Cardiac muscle cell (in vitro differentiated cells and primary cell): ENCODE measurements around the gene TARS1. TPM values are rescaled to one million over a fixed set of nuclear protein-coding genes. Genes with fewer than 3 reads are reported as not detected.
"Not testable (repeated sequence)": the region's sequence is repeated elsewhere in the genome, so short reads cannot be mapped to it uniquely, and the experiment has no call there.

Experiments used
- DNase-seq, 2 donors: peaks; one replicate each; pipeline versions ENCODE4 v3.0.0 to v3.0.0-alpha.2; 2010 to 2017; ENCODE audit warnings: low read depth in 1 of 2, low spot score in 1 of 2
- H3K27ac ChIP-seq: fragments of 200-600 bp; sonication (generic); 2 replicates; pipeline ENCODE4 v1.5.1; 2016
- H3K27me3 ChIP-seq: fragments of 200-600 bp; sonication (generic); 2 replicates; pipeline ENCODE4 v1.6.0; 2016; ENCODE audit warnings: control low read depth
- H3K36me3 ChIP-seq: fragments of 200-600 bp; sonication (generic); 2 replicates; pipeline ENCODE4 v1.5.1; 2016; ENCODE audit warnings: control low read depth
- H3K4me1 ChIP-seq: fragments of 200-600 bp; sonication (generic); 2 replicates; pipeline ENCODE4 v1.8.1; 2017; ENCODE audit warnings: low read depth, mild to moderate bottlenecking, mixed run types
- H3K4me3 ChIP-seq: fragments of 200-600 bp; sonication (generic); 2 replicates; pipeline ENCODE4 v1.5.1; 2016; ENCODE audit warnings: mild to moderate bottlenecking
- H3K9me3 ChIP-seq: fragments of 200-600 bp; sonication (generic); 2 replicates; pipeline ENCODE4 v1.5.1; 2017; ENCODE audit warnings: low read depth, mild to moderate bottlenecking, control low read depth
- polyA plus RNA-seq: library from polyadenylated mRNA; unstranded; fragments of >200 nt; fragmentation: Nextera tagmentation; extraction: Ambion mirVana; gene quantifications from 2 replicates; pipeline ENCODE4 v1.2.1, GENCODE V29; 2016
- total RNA-seq: library from RNA; depleted of rRNA; stranded (reverse); fragments of >200 nt; gene quantifications from 2 replicates; pipeline ENCODE4 v1.2.3, GENCODE V29; 2016
- TF ChIP-seq, protein P1 (sequence below): IDR thresholded peaks from 2 replicates; pipeline ENCODE4 v1.5.1; 2012; ENCODE audit warnings: low read depth, mild to moderate bottlenecking, low read length

Gene TARS1
- total and polyA plus RNA-seq, 2 experiments from 2014 or later: 80.5 to 80.8 TPM

- no peak for DNase-seq
- Histone ChIP-seq H3K27me3 (no peaks in the 10 kb centered on the region), H3K4me1 (no peaks in the 10 kb centered on the region), H3K27ac (no peak overlapping the region), H3K9me3 (no peaks in the 10 kb centered on the region), H3K36me3 (no peaks in the 10 kb centered on the region), H3K4me3 (no peak overlapping the region)
- TF ChIP-seq, protein P1, sequence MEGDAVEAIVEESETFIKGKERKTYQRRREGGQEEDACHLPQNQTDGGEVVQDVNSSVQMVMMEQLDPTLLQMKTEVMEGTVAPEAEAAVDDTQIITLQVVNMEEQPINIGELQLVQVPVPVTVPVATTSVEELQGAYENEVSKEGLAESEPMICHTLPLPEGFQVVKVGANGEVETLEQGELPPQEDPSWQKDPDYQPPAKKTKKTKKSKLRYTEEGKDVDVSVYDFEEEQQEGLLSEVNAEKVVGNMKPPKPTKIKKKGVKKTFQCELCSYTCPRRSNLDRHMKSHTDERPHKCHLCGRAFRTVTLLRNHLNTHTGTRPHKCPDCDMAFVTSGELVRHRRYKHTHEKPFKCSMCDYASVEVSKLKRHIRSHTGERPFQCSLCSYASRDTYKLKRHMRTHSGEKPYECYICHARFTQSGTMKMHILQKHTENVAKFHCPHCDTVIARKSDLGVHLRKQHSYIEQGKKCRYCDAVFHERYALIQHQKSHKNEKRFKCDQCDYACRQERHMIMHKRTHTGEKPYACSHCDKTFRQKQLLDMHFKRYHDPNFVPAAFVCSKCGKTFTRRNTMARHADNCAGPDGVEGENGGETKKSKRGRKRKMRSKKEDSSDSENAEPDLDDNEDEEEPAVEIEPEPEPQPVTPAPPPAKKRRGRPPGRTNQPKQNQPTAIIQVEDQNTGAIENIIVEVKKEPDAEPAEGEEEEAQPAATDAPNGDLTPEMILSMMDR: no peak
These were observed 9.8 kb upstream of the TARS1 start for GRCh38 chr5:33430983-33431382.

DNA sequence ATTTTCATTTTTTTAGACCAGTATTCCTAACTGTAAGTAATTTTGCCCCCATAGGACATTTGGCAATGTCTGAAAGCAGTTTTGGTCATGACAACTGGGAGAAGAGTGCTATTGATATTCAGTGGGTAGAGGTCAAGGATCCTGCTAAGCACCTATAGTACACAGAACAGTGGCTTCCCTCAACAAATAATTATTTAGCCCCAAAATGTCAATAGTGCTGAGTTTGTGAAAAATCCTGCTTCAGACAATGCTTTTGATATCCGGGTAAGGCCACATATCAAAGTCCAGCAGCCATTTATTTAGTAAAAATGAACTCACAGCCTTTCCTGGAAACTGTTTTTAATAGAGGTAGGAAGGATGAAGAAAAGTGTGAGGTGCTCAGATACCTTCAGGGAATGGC, 8.1 kb upstream of the TARS1 start:
- no peak overlapping the region for H3K4me3 ChIP-seq
- H3K27ac ChIP-seq: no peak overlapping the region
- no peaks in the 10 kb centered on the region for H3K27me3 ChIP-seq
- H3K4me1 ChIP-seq: no peaks in the 10 kb centered on the region
- H3K36me3 ChIP-seq: no peaks in the 10 kb centered on the region
- no peak for DNase-seq
- TF ChIP-seq, protein P1: no peak
- H3K9me3 ChIP-seq: no peaks in the 10 kb centered on the region

DNA sequence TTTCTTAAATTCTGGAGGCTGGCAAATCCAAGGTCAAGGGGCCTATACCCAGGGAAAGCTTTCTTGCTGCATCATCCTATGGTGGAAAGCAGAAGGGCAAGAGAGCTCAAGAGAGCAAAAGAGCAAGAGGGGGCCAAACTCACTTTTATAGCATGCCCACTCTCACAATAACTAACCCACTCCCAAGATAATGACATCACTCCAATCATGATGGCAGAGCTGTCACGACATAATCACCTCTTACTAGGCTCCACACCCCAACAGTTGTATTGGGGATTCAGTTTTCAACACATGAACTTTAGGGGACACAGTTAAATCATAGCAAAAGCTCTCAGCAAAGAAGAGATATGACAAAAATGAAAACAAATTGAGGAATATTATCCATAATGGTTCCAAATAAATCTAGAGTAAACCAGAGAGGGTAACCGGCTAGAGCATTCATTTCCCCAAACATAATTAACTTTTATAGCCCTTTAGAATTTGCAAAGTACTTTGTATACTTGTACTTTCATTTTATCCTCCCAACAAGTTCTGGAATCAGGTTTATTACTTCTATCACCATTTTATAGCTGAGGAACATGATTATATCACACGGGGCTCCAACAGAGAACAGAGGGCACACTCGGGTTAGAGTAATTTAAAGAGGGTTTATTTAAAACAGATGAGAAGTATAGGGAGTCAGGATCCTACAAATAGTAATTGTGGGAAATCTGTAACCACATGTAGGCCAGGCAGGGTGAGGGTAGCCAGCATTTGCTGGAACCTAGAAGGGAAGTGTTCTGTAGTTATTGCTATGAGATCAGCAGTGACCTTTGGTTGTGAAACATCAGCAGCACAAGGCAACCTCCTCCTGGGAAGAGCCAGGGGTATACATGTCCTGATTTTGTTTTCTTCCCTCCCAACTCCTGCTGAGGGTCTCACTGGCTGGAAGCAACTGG, 7.2 kb upstream of the TARS1 start:
- no peaks in the 10 kb centered on the region for H3K36me3 ChIP-seq
- H3K27ac ChIP-seq: no peak overlapping the region
- TF ChIP-seq, protein P1: no peak
- no peaks in the 10 kb centered on the region for H3K27me3 ChIP-seq
- DNase-seq: peak in 1 of 2 donors; percentile 30
- H3K9me3 ChIP-seq: no peaks in the 10 kb centered on the region
- no peak overlapping the region for H3K4me3 ChIP-seq
- no peaks in the 10 kb centered on the region for H3K4me1 ChIP-seq

DNA sequence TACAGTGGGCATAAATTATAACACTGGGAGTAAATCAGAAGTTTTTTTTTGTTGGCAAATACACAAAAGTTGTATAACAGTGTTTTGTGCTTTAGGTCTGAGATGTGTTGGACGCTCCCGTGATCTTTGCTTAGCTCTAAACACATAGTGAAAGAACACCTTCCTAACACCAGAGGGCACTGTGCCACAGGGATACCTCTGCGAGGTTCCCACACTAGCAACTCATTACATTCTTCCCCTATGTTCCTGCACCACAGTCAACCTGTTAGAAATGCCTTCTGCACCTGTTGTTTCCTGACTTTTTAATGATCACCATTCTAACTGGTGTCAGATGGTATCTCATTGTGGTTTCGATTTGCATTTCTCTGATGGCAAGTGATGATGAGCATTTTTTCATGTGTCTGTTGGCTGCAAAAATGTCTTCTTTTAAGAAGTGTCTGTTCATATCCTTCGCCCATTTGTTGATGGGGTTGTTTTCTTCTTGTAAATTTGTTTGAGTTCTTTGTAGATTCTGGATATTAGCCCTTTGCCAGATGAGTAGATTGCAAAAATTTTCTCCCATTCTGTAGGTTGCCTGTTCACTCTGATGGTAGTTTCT, 4.8 kb upstream of the TARS1 start:
- H3K27ac ChIP-seq, H3K9me3 ChIP-seq, H3K4me3 ChIP-seq, H3K36me3 ChIP-seq, H3K27me3 ChIP-seq, H3K4me1 ChIP-seq: not testable (repeated sequence)
- TF ChIP-seq, protein P1: peak; percentile 78
- peak; percentile 84 to 89 for DNase-seq

DNA sequence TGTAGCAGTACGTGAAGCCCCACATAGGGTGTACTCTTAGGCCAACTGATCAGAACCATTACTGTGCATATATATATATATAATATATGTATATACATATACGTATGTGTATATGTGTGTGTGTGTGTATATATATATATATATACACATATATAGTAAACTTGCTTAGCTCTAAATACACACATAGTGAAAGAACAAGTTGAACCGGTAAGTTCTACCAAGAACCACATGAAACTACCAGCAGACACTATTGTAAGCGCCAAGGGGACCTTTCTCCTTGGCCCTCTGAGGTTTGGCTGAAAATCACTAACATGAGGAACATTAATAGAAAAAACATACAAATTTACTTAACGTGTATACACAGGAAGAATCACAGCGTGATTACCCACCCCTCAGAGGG, 1.8 kb upstream of the TARS1 start:
- Histone ChIP-seq H3K36me3 (no peaks in the 10 kb centered on the region), H3K27ac (peak overlapping the region; percentile 93), H3K27me3 (no peaks in the 10 kb centered on the region), H3K4me3 (no peak overlapping the region), H3K9me3 (no peaks in the 10 kb centered on the region), H3K4me1 (peaks cover 17% of the 10 kb centered on the region)
- TF ChIP-seq, protein P1: no peak
- no peak for DNase-seq
